Measurements from ENCODE around the gene CRYGS.

- TF ChIP-seq CTCF (IDR thresholded peaks at IDR 0.05) (no peak), ZFX (IDR thresholded peaks at IDR 0.05; ENCODE audit: borderline replicate concordance) (no peak)
These were observed 11.5 kb downstream of the CRYGS start for GRCh38 chr3:186532598-186533072.
